Stimulated activated CD4-positive, alpha-beta T cell treated with anti-CD3 and anti-CD28 coated beads, Interleukin-2, amount 100 ng/mL, for 48 hours (primary cell): Measurements from ENCODE around the gene ABHD15.

Source experiments
- DNase-seq, 2 donors: peaks; one replicate each; pipeline ENCODE4 v3.0.0-alpha.2; 2020

ABHD15 gene

DNA sequence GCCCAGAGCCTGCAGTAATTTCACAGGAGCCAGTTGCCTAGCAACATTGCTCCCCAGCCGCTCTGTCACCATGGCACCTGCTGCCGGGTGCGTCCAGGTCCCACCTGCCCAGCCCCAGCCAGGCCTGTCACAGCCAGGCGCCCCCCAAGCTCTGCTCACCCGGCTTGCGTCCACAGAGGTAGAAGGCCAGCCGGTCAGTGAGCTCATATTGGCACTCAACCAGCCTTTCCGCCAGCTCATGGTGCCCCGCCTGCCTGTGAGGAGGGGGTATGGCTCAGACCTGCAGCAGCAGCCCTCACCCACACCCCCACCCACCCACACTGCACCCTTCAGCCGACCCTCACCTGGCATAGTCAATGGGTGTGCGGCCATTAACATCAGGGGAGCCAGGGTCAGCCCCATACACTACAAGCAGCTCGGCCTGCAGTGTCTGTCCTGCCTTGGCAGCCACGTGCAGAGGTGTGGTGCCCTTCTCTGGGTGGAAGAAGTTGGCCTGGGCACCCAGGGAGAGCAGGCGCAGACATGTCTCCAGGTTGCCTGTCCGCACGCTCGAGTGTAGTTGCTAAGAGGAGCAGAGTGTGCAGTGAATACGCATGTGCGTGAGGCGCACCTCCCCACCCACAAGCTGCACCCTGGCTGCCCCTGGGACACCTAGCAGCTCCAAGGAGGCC lies 14.9 kb upstream of the ABHD15 start:
- no peak for DNase-seq

GRCh38 chr17:29579866-29580771 lies 13.3 kb upstream of the ABHD15 start:
- DNase-seq = peak; percentile 85 to 89

DNA sequence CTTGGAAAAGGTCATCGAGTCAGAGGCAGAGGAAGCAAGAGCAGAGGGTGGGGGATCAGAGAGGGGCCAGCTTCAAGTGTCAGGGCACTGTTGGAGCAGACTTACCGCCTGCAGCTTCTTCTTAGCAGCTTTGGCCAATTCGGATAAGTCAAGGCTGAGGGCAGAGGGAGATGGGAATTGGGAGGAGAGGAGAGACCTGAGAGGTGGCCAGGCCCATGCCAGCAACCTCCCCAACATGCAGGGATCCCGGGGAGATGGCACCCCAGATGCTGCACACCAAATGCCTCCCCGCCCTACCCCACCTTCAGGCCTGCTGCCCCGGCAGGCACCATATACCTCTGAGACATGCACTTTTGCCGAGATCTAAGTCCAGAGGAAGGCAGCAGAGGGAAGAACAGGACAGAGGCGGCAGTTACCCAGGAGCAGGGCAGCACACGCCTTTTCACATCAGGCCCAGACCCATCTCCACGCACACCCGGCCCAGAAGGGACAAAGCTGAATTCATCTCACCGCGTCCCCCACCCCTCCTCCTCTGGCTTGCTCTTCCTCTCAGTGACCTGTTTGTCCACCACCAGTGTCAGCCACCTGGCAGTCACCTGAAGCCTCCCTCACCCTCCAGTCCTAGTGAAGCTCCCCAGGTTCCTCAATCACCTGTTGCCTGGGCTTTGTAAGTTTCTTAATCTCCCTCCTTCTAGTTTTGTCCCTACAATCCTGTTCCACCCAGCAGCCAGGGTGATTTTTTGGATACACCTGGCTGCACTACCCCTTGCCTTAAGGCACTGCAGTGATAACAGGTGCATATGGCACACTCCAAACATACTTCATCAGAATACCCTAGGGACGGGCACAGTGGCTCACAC lies 12.0 kb upstream of the ABHD15 start:
- DNase-seq = no peak

GRCh38 chr17:29577385-29578211 lies 10.8 kb upstream of the ABHD15 start:
- no peak for DNase-seq

DNA sequence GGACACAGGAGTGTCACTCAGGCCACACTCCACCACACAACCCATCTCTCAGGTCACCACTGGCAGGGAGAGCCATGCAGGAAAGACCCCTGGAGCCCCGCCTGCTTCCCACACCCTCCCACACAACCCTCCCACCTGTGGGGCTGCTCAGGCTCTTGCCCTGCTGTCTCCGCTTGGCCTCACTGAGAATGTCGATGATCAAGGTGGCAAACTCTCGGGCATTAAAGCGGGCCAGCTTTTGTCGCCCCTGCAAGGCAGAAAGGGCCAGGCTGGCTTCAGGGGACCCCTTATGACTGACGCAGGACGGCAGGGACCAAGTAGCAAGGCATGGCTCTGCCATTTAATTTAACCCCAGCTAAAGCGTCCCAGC lies 10.1 kb upstream of the ABHD15 start:
- DNase-seq = no peak

DNA sequence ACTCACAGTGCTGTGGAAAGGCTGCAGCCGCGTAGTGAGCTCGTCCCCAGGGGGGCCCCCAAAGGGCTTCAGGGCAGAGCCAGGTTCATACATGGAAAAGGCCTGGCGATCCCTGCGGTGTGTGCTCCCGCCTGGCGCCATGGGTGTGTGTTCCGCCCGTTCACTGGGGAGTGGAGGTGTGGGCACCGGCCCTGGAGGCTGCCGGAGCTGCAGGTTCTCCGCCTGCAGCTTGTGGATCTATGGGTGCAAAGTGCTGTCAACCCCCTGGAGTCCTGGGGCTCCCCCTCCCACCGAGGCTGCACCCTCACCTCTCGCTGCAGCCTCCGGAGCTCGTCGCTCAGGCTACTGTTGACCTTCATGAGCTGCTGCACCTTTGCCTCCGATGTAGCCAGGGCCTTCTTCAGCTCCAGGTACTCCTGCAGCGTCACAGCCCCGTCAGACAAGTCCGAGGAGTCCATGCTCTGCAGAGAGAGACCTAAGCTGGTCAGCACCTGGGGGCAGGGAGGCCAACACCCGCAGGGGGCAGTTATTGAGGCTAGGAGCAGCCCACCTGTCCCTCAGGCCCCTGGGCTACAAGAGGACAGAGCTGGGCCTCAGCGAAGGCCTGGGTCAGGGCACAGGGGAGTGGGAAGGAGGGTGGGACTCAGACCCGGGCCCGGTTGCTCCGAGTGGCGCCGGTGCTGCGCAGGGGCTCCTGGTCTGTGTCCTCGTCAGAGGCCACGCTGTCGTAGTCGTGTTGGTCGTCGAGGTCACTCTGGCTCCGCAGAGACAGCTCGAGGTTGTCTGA lies 9.6 kb upstream of the ABHD15 start:
- DNase-seq = no peak

DNA sequence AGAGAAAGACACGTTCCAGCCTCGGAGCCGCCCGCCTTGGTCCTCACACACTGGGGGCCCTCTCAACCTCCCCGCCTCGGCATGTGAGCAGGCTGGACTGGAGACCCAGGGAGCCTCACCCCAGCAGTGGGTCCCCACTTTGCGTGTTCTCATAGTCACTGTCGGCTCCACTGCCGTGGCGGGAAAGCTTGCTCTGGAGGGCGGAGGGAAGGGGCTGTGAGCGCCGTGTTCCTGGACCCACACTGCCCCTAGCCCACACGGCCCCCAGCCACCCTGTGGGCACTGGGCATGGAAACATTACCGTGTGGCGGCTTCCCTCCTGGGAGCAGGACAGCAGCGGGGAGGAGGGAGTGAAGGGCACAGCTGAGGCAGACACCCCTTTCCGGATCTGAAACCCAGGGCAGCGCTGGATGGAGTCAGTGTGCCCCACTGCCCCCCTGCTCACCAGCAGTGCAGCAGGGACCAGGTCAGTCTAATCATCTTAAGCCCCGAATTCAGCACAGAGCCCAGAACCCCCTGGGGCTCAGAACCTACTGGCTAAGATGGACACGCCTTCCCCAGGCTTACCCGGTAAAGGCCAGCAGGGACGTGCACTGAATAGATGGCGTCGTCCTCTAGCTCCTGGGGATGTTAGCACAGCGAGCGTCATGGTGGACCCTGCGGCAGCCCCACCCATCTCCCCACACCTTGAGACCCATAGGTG lies 8.8 kb upstream of the ABHD15 start:
- DNase-seq = no peak

DNA sequence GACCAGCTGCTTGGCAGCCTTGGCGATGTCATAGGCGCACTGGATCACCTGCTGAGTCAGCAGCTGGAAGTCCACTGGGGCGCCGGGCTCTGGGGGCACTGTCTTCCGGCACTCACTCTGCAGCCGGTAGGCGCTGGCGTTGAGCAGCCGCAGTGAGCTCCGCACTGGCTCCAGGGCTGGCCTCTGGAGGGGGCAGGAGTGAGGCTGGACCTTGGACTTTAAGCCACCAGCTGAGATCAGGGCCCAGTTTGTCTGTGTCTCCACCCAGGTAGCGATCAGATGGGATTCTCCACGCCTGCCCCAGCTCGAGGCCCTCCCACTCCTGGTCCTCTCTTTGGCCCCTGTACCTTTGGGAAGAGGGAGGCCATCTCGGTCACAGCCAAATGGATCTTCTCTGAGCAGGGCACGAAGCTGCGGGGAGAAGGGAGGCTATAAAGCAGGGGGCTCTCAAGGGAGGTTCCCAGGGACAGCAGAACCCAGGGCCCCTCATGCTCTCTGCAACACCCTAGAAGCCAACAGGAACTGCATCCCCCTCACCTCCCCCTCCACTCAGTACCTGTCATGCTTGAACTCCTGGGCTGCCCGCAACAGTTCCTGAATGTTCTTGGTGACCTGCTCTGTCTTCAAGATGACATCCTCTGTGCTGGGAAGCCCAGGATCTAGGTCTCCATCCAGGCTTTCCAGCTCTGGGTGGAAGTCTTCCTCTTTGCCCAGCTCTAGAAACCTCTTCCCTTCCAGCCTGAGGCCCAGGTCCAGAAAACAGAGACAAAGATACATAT lies 8.1 kb upstream of the ABHD15 start:
- DNase-seq = no peak

GRCh38 chr17:29573871-29574731 lies 7.3 kb upstream of the ABHD15 start:
- DNase-seq = no peak

- DNase-seq = no peak
Measured at GRCh38 chr17:29573558-29573869, 6.7 kb upstream of the ABHD15 start.

GRCh38 chr17:29572691-29573557 lies 6.1 kb upstream of the ABHD15 start:
- DNase-seq = peak; percentile 40 to 59

- DNase-seq = no peak
Measured at GRCh38 chr17:29571883-29572681, 5.2 kb upstream of the ABHD15 start.

DNA sequence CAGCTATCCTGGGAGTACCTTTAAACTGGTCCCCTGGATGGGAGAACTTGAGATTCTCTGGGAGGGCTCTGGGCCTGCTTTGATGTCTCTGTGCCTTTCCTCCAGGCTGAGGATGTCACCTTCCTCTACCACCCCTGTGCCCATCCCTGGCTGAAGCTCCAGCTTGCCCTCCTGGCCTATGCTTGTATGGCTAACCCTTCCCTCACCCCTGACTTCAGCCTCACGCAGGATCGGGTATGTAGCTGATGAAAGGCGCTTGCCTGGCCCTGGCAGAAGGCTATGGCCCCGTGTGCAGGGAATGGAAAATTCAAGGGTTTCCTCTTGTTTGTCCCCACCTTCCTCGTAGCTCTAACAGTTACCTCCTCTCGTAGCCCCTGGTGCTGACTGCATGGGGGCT lies 4.6 kb upstream of the ABHD15 start:
- DNase-seq = no peak

DNA sequence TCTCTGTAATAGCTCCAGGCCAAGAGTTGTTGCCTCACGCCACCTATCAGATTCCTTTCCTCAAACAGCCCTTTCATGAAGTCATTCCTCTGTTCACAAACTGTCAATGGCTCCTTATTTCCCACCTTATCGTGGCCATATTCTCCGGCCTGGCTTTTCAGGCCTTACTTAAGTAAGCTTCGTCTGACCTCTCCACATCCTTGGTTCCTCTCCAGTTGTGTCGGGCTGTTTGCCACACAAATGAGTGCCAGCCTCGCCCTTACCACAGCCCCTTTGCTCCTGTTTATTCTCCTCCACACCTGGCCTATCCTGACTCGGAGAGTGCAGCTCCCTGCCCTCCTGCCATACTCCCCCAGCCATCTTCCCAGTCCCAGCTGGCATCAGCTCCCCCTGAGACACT lies 3.7 kb upstream of the ABHD15 start:
- no peak for DNase-seq

- DNase-seq = no peak
Measured at GRCh38 chr17:29569245-29569950, 2.6 kb upstream of the ABHD15 start.

DNA sequence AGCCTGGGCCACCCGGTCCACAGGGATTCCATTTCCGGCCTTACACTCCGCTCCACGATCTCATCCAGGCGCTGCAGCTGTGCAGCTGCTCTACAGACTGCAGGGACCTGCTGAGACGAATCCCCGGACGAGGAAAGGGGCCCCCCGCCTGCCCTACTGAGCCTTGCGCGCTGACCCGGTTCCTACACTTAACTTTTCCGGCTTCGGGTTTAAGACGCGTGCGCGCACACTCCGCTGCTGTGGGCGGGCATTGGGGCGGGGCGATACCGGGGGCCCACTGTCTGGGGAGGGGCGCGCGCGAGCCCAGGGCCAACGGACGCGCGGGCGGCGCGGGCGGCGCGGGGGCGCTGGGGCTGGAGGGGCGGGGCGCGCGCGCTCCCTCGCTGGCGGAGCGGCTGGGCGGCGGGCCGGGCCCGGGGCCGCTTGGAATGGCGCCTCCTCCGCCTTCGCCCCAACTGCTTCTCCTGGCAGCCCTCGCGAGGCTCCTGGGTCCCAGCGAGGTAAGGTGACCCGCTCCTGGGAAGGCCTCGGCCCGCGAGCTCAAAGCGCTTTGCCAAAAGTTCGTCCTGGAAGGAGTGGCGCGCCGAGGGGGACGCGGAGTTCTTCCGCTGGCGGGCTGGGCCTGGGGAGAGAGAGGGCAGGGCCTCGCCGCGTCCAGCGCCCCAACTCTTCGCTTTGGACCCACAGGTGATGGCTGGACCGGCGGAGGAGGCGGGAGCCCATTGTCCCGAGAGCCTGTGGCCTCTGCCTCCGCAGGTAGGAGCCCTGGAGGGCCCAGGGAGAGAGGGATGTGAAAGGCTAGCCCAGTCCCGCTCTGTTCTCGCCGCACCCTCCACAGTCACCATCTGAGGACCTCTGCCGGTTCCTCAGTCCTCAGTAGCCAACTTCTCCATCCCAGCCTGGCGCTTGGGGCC lies 1.8 kb upstream of the ABHD15 start, which contains the start of gene TP53I13:
Gene TP53I13, plus strand, starts transcription at position 371 of the 914 bp plus-strand sequence. Its CDS starts 58 bp downstream, at position 429.
- peak; percentile 80 to 84 for DNase-seq
